HL-60 (cell line): ENCODE data around the gene CNN3.

Source experiments
- DNase-seq, 2 experiments: peaks; one replicate each; pipeline ENCODE4 v3.0.0-alpha.2; 2010 to 2020; ENCODE audit warnings: low read depth in 1 of 2, low spot score in 1 of 2
- H3K27ac ChIP-seq: fragments of 250-450 bp; sonication (Bioruptor Pico); replicated peaks from 2 replicates; pipeline ENCODE4 v1.5.1; 2020; ENCODE audit warnings: mild to moderate bottlenecking, moderate library complexity
- H3K27me3 ChIP-seq: fragments of 250-450 bp; sonication (Bioruptor Pico); 2 replicates; pipeline ENCODE4 v1.5.1; 2021; ENCODE audit warnings: mild to moderate bottlenecking, moderate library complexity; ENCODE audit not compliant: insufficient read depth, poor library complexity, severe bottlenecking
- H3K4me3 ChIP-seq: replicated peaks from 2 replicates; pipeline ENCODE4 v1.5.1; 2011; ENCODE audit warnings: mild to moderate bottlenecking, control low read depth, low read length; ENCODE audit not compliant: insufficient read depth
- GABPA ChIP-seq: IDR thresholded peaks from 2 replicates; pipeline ENCODE4 v1.6.1; 2012; ENCODE audit warnings: low read depth
- POLR2AphosphoS5 ChIP-seq: IDR thresholded peaks from 2 replicates; pipeline ENCODE4 v1.6.1; 2012; ENCODE audit warnings: low read depth
- SPI1 ChIP-seq: IDR thresholded peaks from 2 replicates; pipeline ENCODE4 v1.6.1; 2012; ENCODE audit warnings: low read depth, mild to moderate bottlenecking, borderline replicate concordance
- TF ChIP-seq, protein P1 (sequence below): IDR thresholded peaks from one replicate; pipeline ENCODE4 v1.5.1; 2011; ENCODE audit warnings: low read length, control low read depth, inconsistent platforms; ENCODE audit not compliant: insufficient read depth
- TF ChIP-seq, protein P2 (sequence below): IDR thresholded peaks from 2 replicates; pipeline ENCODE4 v1.6.1; 2012; ENCODE audit warnings: low read depth; ENCODE audit not compliant: insufficient replicate concordance

CNN3 gene

DNA sequence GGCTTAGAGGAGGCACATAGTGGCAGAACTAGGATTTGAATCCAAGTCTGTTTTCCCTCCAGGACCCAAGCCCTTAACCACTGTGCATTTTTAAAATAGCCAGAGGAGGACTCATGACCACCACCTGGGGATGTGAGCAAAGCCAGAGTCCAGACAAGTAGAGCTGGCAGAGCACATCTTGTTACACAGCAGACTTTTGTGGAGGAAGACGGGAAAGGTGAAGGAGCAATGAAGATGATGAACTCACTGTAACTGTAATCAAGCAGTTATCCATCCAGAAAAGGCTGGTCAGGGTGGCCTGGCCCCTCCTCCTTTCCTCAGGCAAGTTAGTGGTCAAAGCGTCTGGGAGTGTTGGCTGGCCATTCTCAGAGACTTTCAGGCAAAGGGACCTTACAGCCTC, 55.9 kb downstream of the CNN3 start:
- Histone ChIP-seq H3K27ac (no peak overlapping the region), H3K4me3 (no peak overlapping the region), H3K27me3 (peaks cover 2% of the 10 kb centered on the region)
- no peak for TF ChIP-seq SPI1
- TF ChIP-seq, protein P1, sequence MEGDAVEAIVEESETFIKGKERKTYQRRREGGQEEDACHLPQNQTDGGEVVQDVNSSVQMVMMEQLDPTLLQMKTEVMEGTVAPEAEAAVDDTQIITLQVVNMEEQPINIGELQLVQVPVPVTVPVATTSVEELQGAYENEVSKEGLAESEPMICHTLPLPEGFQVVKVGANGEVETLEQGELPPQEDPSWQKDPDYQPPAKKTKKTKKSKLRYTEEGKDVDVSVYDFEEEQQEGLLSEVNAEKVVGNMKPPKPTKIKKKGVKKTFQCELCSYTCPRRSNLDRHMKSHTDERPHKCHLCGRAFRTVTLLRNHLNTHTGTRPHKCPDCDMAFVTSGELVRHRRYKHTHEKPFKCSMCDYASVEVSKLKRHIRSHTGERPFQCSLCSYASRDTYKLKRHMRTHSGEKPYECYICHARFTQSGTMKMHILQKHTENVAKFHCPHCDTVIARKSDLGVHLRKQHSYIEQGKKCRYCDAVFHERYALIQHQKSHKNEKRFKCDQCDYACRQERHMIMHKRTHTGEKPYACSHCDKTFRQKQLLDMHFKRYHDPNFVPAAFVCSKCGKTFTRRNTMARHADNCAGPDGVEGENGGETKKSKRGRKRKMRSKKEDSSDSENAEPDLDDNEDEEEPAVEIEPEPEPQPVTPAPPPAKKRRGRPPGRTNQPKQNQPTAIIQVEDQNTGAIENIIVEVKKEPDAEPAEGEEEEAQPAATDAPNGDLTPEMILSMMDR, result no peak
- no peak for TF ChIP-seq POLR2AphosphoS5
- TF ChIP-seq GABPA, result no peak
- TF ChIP-seq, protein P2, sequence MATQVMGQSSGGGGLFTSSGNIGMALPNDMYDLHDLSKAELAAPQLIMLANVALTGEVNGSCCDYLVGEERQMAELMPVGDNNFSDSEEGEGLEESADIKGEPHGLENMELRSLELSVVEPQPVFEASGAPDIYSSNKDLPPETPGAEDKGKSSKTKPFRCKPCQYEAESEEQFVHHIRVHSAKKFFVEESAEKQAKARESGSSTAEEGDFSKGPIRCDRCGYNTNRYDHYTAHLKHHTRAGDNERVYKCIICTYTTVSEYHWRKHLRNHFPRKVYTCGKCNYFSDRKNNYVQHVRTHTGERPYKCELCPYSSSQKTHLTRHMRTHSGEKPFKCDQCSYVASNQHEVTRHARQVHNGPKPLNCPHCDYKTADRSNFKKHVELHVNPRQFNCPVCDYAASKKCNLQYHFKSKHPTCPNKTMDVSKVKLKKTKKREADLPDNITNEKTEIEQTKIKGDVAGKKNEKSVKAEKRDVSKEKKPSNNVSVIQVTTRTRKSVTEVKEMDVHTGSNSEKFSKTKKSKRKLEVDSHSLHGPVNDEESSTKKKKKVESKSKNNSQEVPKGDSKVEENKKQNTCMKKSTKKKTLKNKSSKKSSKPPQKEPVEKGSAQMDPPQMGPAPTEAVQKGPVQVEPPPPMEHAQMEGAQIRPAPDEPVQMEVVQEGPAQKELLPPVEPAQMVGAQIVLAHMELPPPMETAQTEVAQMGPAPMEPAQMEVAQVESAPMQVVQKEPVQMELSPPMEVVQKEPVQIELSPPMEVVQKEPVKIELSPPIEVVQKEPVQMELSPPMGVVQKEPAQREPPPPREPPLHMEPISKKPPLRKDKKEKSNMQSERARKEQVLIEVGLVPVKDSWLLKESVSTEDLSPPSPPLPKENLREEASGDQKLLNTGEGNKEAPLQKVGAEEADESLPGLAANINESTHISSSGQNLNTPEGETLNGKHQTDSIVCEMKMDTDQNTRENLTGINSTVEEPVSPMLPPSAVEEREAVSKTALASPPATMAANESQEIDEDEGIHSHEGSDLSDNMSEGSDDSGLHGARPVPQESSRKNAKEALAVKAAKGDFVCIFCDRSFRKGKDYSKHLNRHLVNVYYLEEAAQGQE, result no peak
- DNase-seq, result no peak

DNA sequence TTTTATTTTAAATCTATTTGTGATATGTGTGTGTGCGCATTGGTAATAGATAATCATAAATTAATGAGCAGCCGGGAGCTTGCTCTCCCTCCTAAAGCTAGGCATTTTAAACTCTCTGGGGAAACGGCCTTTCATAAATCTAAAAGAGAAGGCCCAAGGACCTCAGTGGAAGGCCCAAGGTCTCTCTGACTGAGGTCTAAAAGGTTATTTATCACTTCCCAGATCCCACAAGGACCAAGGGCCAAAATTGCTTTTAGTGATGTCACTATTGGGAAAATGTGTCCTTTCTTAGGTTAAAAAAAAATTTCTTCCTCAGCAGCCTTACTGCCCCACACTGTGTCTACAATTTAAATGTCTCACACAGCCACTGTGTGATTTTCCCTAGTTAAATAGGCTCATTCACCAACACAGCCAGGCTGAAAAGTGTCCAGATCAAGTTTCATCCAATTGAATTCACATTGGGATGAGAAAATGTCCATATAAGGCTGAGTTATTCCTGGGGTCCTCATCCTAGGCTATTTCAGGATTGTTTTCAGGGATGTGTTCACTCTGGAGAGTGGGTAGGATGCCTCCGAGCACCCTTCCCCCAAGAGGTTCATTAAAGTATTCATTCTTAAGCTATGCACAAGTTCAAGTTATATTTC, 60.6 kb downstream of the CNN3 start:
- Histone ChIP-seq H3K4me3 (no peak overlapping the region), H3K27ac (no peak overlapping the region), H3K27me3 (peaks cover 4% of the 10 kb centered on the region)
- DNase-seq, result no peak
- TF ChIP-seq, protein P1, result no peak
- TF ChIP-seq POLR2AphosphoS5, result no peak
- no peak for TF ChIP-seq SPI1
- TF ChIP-seq GABPA, result no peak
- TF ChIP-seq, protein P2, result no peak

DNA sequence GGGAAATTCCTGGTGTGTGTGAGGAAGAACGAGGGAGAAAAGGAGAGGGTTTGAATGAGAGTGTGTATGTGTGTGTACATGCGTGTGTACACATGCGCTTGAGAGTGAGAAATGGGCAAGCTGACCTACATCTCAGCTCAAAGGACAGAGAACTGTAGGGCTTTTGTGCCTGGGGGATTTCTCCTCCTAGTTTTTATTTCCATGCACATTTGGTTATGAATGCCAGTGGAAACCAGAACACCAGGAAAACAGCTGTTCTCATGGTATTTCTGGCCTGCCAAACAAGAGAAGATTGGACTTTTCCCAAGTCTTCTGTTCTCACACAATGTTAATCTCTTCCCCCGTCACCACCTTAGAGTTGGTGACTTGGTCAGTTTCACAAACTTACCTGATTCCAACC, 61.5 kb downstream of the CNN3 start:
- H3K27me3 ChIP-seq, result peaks cover 4% of the 10 kb centered on the region
- no peak overlapping the region for H3K27ac ChIP-seq
- H3K4me3 ChIP-seq, result no peak overlapping the region
- TF ChIP-seq POLR2AphosphoS5 (no peak), GABPA (no peak), SPI1 (no peak)
- TF ChIP-seq, protein P1, result no peak
- TF ChIP-seq, protein P2, result no peak
- no peak for DNase-seq
